H1 (cell line): ENCODE measurements around the gene CYP2J2. TPM values are rescaled to one million over a fixed set of nuclear protein-coding genes. Genes with fewer than 3 reads are reported as not detected.
"Not testable (repeated sequence)": the region's sequence is repeated elsewhere in the genome, so short reads cannot be mapped to it uniquely, and the experiment has no call there.

Source experiments
- CTCF ChIA-PET: fragments of 300-600 bp; sonication (Branson Sonifier 250); formaldehyde crosslinking; loops from one replicate; lab custom pipeline; 2021; ENCODE audit not compliant: partially characterized antibody; lab: Charles Lee
- POLR2A ChIA-PET: fragments of 300-600 bp; sonication (Branson Sonifier 250); formaldehyde crosslinking; loops from one replicate; lab custom pipeline; 2021; ENCODE audit warnings: inconsistent platforms; ENCODE audit not compliant: partially characterized antibody; lab: Charles Lee
- DNase-seq, 2 experiments: peaks; one replicate each; pipeline versions ENCODE4 v3.0.0 to v3.0.0-alpha.2; 2010 to 2022; ENCODE audit warnings: low spot score in 2 of 2, low read depth in 1 of 2, mixed read lengths in 1 of 2
- FAIRE-seq: peaks from 2 replicates; lab custom pipeline; 2011; peaks lifted over from hg19 to GRCh38; lab: Jason Lieb, UNC
- H2AFZ ChIP-seq: 2 replicates; pipeline ENCODE4 v1.8.1; 2012; ENCODE audit warnings: low read length, inconsistent platforms
- H2AK5ac ChIP-seq: 2 replicates; pipeline ENCODE4 v1.6.1; 2013; ENCODE audit warnings: low read depth, low read length
- H2BK120ac ChIP-seq: replicated peaks from 2 replicates; pipeline ENCODE3; 2013; ENCODE audit warnings: low read depth, low read length, inconsistent platforms
- H2BK12ac ChIP-seq: 2 replicates; pipeline ENCODE4 v1.6.1; 2013; ENCODE audit warnings: low read depth, low read length
- H2BK15ac ChIP-seq: 2 replicates; pipeline ENCODE4 v1.6.1; 2013; ENCODE audit warnings: low read length
- H2BK20ac ChIP-seq: 2 replicates; pipeline ENCODE4 v1.6.1; 2013; ENCODE audit warnings: low read length
- H2BK5ac ChIP-seq: 2 replicates; pipeline ENCODE4 v1.6.1; 2013; ENCODE audit warnings: low read depth, low read length
- H3K14ac ChIP-seq: 2 replicates; pipeline ENCODE4 v1.6.1; 2013; ENCODE audit warnings: inconsistent platforms; ENCODE audit not compliant: insufficient read length
- H3K18ac ChIP-seq: 2 replicates; pipeline ENCODE4 v1.6.1; 2013; ENCODE audit warnings: low read length; ENCODE audit errors: extremely low read depth
- H3K23ac ChIP-seq: 2 replicates; pipeline ENCODE4 v1.6.1; 2013; ENCODE audit warnings: inconsistent platforms; ENCODE audit not compliant: insufficient read length
- H3K23me2 ChIP-seq: 2 replicates; pipeline ENCODE4 v1.6.1; 2013; ENCODE audit warnings: low read depth, low read length
- H3K27ac ChIP-seq: 2 replicates; pipeline ENCODE4 v1.6.1; 2011; ENCODE audit warnings: low read depth, low read length, inconsistent platforms
- H3K27me3 ChIP-seq, 4 experiments: replicated peaks in 1 of 4; 1 replicate in 1 of 4; 2 replicates in 3 of 4; pipeline versions ENCODE4 v1.6.1 to v1.8.1; 2011 to 2013; ENCODE audit warnings: low read length in 3 of 4, mild to moderate bottlenecking in 3 of 4, inconsistent platforms in 2 of 4, mixed read lengths in 2 of 4, moderate library complexity in 1 of 4; ENCODE audit not compliant: control insufficient read depth in 3 of 4, insufficient read depth in 3 of 4; ENCODE audit errors: extremely low read depth in 1 of 4
- H3K36me3 ChIP-seq, 4 experiments: 2 replicates each; pipeline versions ENCODE4 v1.6.1 to v1.8.1; 2011 to 2013; ENCODE audit warnings: mild to moderate bottlenecking in 4 of 4, low read length in 3 of 4, moderate library complexity in 2 of 4, control low read depth in 1 of 4, inconsistent platforms in 1 of 4; ENCODE audit not compliant: insufficient read depth in 4 of 4, control insufficient read depth in 2 of 4
- H3K4ac ChIP-seq: replicated peaks from 2 replicates; pipeline ENCODE3; 2013; ENCODE audit warnings: low read length, low read depth, mixed read lengths, inconsistent platforms; ENCODE audit not compliant: insufficient read length
- H3K4me1 ChIP-seq, 4 experiments: replicated peaks in 1 of 4; 1 replicate in 1 of 4; 2 replicates in 3 of 4; pipeline versions ENCODE4 v1.6.1 to v1.8.1; 2011 to 2013; ENCODE audit warnings: low read length in 3 of 4, inconsistent platforms in 2 of 4, mixed read lengths in 1 of 4; ENCODE audit not compliant: insufficient read depth in 4 of 4, control insufficient read depth in 3 of 4
- H3K4me2 ChIP-seq, 2 experiments: 2 replicates each; pipeline versions ENCODE4 v1.6.1 to v1.8.1; 2011 to 2013; ENCODE audit warnings: low read depth in 2 of 2, low read length in 2 of 2, control low read depth in 1 of 2, inconsistent platforms in 1 of 2, mild to moderate bottlenecking in 1 of 2; ENCODE audit not compliant: insufficient read depth in 1 of 2
- H3K4me3 ChIP-seq, 4 experiments: fragments of 200-600, 300-600 bp in 1 of 4; sonication (generic), shearing (Covaris generic), sonication (Bioruptor Twin) in 1 of 4; 2 replicates each; pipeline versions ENCODE4 v1.5.1 to v1.8.1; 2011 to 2016; ENCODE audit warnings: low read length in 4 of 4, low read depth in 3 of 4, control low read depth in 2 of 4, inconsistent platforms in 2 of 4, mild to moderate bottlenecking in 2 of 4, mixed read lengths in 1 of 4, moderate library complexity in 1 of 4; ENCODE audit not compliant: insufficient read depth in 2 of 4; ENCODE audit errors: extremely low read depth in 1 of 4
- H3K56ac ChIP-seq: replicated peaks from 2 replicates; pipeline ENCODE3; 2013; ENCODE audit warnings: low read depth, mild to moderate bottlenecking, mixed read lengths, low read length, inconsistent platforms; ENCODE audit not compliant: insufficient read length
- H3K79me1 ChIP-seq: 2 replicates; pipeline ENCODE4 v1.6.1; 2013; ENCODE audit warnings: low read depth, low read length, control low read depth
- H3K79me2 ChIP-seq, 2 experiments: 2 replicates each; pipeline versions ENCODE4 v1.6.1 to v1.8.1; 2012 to 2013; ENCODE audit warnings: low read length in 2 of 2, mild to moderate bottlenecking in 2 of 2, inconsistent platforms in 1 of 2; ENCODE audit not compliant: insufficient read depth in 2 of 2, control insufficient read depth in 1 of 2
- H3K9ac ChIP-seq, 4 experiments: replicated peaks in 1 of 4; 1 replicate in 1 of 4; 2 replicates in 3 of 4; pipeline versions ENCODE4 v1.6.1 to v1.8.1; 2011 to 2013; ENCODE audit warnings: low read depth in 3 of 4, low read length in 3 of 4, control low read depth in 2 of 4, mild to moderate bottlenecking in 2 of 4, moderate library complexity in 2 of 4, inconsistent platforms in 1 of 4; ENCODE audit errors: extremely low read depth in 1 of 4
- H3K9me3 ChIP-seq, 2 experiments: 2 replicates each; pipeline versions ENCODE4 v1.6.1 to v1.8.1; 2012 to 2013; ENCODE audit warnings: mild to moderate bottlenecking in 2 of 2, moderate library complexity in 2 of 2, control low read depth in 1 of 2, inconsistent platforms in 1 of 2, low read depth in 1 of 2, low read length in 1 of 2, mixed read lengths in 1 of 2; ENCODE audit not compliant: insufficient read depth in 2 of 2
- H4K20me1 ChIP-seq, 2 experiments: replicated peaks in 1 of 2; 2 replicates each; pipeline versions ENCODE3 to v1.8.1; 2011 to 2013; ENCODE audit warnings: inconsistent platforms in 2 of 2, low read length in 2 of 2, mild to moderate bottlenecking in 1 of 2; ENCODE audit not compliant: insufficient read depth in 2 of 2, control insufficient read depth in 1 of 2
- H4K5ac ChIP-seq: 2 replicates; pipeline ENCODE4 v1.6.1; 2013; ENCODE audit warnings: low read length, low read depth, mixed read lengths, inconsistent platforms; ENCODE audit not compliant: insufficient read length
- H4K8ac ChIP-seq: 2 replicates; pipeline ENCODE4 v1.8.0; 2013; ENCODE audit warnings: mild to moderate bottlenecking, moderate library complexity, low read length, inconsistent platforms; ENCODE audit not compliant: insufficient read depth; ENCODE audit errors: extremely low read depth
- H4K91ac ChIP-seq: replicated peaks from 2 replicates; pipeline ENCODE3; 2013; ENCODE audit warnings: low read length, mixed read lengths, inconsistent platforms; ENCODE audit not compliant: insufficient read length
- TEAD4 ChIP-seq: IDR thresholded peaks from 2 replicates; pipeline ENCODE4 v1.6.1; 2012; ENCODE audit warnings: low read depth, low read length, inconsistent platforms, mixed read lengths
- WGBS, 2 experiments: shearing (Covaris generic) in 1 of 2; methylation state at CpG; one replicate each; pipeline versions ENCODE4 v1.1.6 to v1.1.7; 2013 to 2015; ENCODE audit warnings: low lambda C conversion rate in 2 of 2, mixed read lengths in 2 of 2, inconsistent platforms in 1 of 2, low coverage in 1 of 2, missing lambda C conversion rate in 1 of 2; ENCODE audit not compliant: insufficient replicate concordance in 2 of 2, insufficient coverage in 1 of 2, insufficient read length in 1 of 2; ENCODE audit errors: extremely low coverage in 1 of 2, missing lambda C conversion rate in 1 of 2; 5-methylcytosine and 5-hydroxymethylcytosine counted together
- polyA plus RNA-seq, 7 experiments: library from polyadenylated mRNA; depleted of rRNA in 3 of 7; stranded (reverse) in 5 of 7; unstranded in 2 of 7; fragments of >200 nt in 5 of 7; fragments of 200-250 nt in 2 of 7; gene quantifications; 1 replicate in 5 of 7; 2 replicates in 1 of 7; 4 replicates in 1 of 7; pipeline versions ENCODE4 v1.2.1 to v1.2.3, GENCODE V29; 2011 to 2013; ENCODE audit warnings: missing spikeins in 2 of 7, mixed read lengths in 2 of 7
- total RNA-seq: library from RNA; stranded (reverse); fragmentation: NEBNext Ultra II Directional; extraction: Animal tissue kit (Norgen Biotek cat#: 25700); gene quantifications from 2 replicates; pipeline ENCODE4 v1.2.1, GENCODE V29; 2021

Gene CYP2J2
- total and polyA plus RNA-seq, 2 of the 8 experiments (the other 6 are each of a cell fraction or from before 2014, with no cell fraction given), result 0.59 to 2.1 TPM

DNA sequence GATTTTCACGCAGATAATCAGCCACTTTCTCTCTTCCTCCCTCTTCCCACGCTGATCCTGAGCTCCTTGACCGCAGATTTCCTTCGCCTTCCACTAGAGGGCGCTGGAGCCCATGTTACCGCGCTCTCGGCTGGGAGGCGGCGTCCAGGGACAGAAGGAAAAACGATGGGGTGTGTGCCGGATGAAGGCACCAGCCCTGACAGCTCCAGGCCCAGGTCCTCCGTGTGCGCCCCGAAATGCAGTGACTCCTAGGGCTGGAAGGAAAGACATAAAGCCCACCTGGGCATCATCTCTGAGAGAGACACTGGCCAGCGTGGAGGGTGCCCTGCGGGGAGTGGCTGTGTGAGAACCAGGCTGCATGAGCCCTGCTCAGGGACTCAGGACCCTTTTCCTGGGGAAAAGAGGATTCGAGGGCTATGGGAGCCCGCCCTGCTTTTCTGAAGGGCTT lies 44.9 kb upstream of the CYP2J2 start (continued):
- no peak for TF ChIP-seq TEAD4
- TF ChIP-seq, all 59 proteins: peak for 3

DNA sequence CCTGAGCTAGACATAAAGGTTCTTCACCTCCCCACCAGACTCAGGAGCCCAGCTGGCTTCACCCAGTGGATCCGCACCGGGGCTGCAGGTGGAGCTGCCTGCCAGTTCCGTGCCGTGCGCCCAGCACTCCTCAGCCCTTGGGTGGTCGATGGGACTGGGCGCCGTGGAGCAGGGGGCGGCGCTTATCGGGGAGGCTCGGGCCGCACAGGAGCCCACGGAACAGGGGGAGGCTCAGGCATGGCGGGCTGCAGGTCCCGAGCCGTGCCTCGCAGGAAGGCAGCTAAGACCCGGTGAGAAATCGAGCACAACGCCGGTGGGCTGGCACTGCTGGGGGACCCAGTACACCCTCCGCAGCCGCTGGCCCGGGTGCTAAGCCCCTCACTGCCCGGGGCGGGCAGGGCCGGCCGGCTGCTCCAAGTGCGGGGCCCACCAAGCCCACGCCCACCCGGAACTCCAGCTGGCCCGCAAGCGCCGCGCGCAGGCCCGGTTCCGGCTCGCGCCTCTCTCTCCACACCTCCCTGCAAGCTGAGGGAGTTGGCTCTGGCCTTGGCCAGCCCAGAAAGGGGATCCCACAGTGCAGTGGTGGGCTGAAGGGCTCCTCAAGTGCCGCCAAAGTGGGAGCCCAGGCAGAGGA lies 43.1 kb upstream of the CYP2J2 start:
- H2BK120ac ChIP-seq, H4K91ac ChIP-seq, H3K27me3 ChIP-seq, H3K9ac ChIP-seq, H3K4me1 ChIP-seq, H3K23ac ChIP-seq, H2BK20ac ChIP-seq, H3K4me2 ChIP-seq, POLR2A ChIA-PET, H3K36me3 ChIP-seq, H3K18ac ChIP-seq, H4K8ac ChIP-seq, FAIRE-seq, H4K20me1 ChIP-seq, H2AFZ ChIP-seq, H3K14ac ChIP-seq, H3K4me3 ChIP-seq, H2BK15ac ChIP-seq, H2BK12ac ChIP-seq, H3K9me3 ChIP-seq, H3K27ac ChIP-seq, H3K23me2 ChIP-seq, H3K79me1 ChIP-seq, H2AK5ac ChIP-seq, DNase-seq, H3K56ac ChIP-seq, H2BK5ac ChIP-seq, H4K5ac ChIP-seq, H3K79me2 ChIP-seq, H3K4ac ChIP-seq: not testable (repeated sequence)
- CTCF ChIA-PET, result interaction anchor here (0.7 to 3.0 kb wide), 7 partner anchors 10 to 1043 kb away, joined by 3 to 12 read pairs (median 8); no protein-coding TSS in a partner anchor
- WGBS, 2 experiments, result 96% methylated on average over 9 of the region's 42 CpGs; no CpG with 5 or more reads in 1 of the 2 experiments
